DOHH2 (cell line): ENCODE results near the gene ROR2.

Experiments used
- EZH2phosphoT487 ChIP-seq: fragments of 200-600 bp; sonication (generic); IDR thresholded peaks from 2 replicates; pipeline ENCODE4 v1.6.1; 2017; ENCODE audit warnings: borderline replicate concordance, mild to moderate bottlenecking, antibody characterized with exemption, low read length, moderate library complexity, mixed read lengths
- TF ChIP-seq, protein P1 (sequence below): fragments of 200-600 bp; sonication (generic); IDR thresholded peaks from one replicate; pipeline ENCODE4 v1.5.1; 2014; ENCODE audit warnings: antibody characterized with exemption, mild to moderate bottlenecking, low read depth, low read length; ENCODE audit not compliant: poor library complexity, severe bottlenecking

DNA sequence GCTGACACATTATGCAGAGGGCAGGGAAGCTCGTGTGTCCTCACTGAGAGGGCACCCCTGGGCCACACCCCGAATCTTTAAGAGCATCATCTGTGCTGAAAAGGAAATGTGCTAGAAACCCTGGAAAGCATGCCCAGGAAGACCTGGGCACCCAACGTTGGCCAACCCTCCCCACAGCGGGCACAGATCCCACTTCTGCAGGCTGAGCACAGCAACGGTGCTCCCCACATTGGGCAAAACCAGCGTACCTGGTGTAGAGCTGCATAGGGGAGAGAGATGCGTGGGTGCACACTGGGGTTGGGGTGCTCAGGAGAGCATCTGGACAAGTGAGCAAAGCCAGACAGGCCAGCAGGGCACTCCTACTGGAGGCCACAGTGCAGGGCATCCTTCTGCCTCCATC lies 32.6 kb downstream of the ROR2 start:
- TF ChIP-seq, protein P1, sequence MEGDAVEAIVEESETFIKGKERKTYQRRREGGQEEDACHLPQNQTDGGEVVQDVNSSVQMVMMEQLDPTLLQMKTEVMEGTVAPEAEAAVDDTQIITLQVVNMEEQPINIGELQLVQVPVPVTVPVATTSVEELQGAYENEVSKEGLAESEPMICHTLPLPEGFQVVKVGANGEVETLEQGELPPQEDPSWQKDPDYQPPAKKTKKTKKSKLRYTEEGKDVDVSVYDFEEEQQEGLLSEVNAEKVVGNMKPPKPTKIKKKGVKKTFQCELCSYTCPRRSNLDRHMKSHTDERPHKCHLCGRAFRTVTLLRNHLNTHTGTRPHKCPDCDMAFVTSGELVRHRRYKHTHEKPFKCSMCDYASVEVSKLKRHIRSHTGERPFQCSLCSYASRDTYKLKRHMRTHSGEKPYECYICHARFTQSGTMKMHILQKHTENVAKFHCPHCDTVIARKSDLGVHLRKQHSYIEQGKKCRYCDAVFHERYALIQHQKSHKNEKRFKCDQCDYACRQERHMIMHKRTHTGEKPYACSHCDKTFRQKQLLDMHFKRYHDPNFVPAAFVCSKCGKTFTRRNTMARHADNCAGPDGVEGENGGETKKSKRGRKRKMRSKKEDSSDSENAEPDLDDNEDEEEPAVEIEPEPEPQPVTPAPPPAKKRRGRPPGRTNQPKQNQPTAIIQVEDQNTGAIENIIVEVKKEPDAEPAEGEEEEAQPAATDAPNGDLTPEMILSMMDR, result no peak
- no peak for TF ChIP-seq EZH2phosphoT487
